ENCODE measurements around the gene ZNF35. TPM values are rescaled to one million over a fixed set of nuclear protein-coding genes. Genes with fewer than 3 reads are reported as not detected.

The ZNF35 gene
- total RNA-seq, 4 donors from 2014 or later, result 8.6 to 19.2 (median 12.5) TPM

DNA sequence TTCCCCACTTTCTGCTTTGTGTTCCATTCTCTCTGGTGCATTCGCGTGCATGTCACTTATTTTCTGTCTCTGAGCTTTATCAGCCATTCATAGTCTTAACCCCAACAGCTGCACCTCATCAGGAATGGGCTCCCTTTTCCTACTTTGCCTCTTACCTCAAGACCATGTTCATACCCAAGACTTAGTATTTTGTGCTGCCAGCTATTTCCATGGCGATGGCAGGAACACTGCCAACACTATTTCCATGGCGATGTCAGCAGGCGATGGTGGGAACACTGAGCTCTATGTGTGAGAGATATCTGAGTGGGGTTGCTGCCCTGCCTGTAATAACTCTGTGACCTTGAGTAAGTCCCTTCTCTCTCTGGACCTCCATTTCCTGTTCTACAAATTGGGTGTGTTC lies 5.5 kb downstream of the ZNF35 start:
- no peaks in the 10 kb centered on the region for H3K27me3 ChIP-seq
- no peak for DNase-seq
- TF ChIP-seq POLR2A (IDR thresholded peaks at IDR 0.05), result no peak
- TF ChIP-seq, protein P1, sequence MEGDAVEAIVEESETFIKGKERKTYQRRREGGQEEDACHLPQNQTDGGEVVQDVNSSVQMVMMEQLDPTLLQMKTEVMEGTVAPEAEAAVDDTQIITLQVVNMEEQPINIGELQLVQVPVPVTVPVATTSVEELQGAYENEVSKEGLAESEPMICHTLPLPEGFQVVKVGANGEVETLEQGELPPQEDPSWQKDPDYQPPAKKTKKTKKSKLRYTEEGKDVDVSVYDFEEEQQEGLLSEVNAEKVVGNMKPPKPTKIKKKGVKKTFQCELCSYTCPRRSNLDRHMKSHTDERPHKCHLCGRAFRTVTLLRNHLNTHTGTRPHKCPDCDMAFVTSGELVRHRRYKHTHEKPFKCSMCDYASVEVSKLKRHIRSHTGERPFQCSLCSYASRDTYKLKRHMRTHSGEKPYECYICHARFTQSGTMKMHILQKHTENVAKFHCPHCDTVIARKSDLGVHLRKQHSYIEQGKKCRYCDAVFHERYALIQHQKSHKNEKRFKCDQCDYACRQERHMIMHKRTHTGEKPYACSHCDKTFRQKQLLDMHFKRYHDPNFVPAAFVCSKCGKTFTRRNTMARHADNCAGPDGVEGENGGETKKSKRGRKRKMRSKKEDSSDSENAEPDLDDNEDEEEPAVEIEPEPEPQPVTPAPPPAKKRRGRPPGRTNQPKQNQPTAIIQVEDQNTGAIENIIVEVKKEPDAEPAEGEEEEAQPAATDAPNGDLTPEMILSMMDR (IDR thresholded peaks at IDR 0.05), result no peak
- intact Hi-C loops (cut with DNase I), result no loop called here
- no peaks in the 10 kb centered on the region for H3K9me3 ChIP-seq
- 99 to 100% methylated on average over 5 of the region's 5 CpGs for WGBS, 2 donors
- peaks cover 3 to 6% of the 10 kb centered on the region in 2 donors for H3K4me1 ChIP-seq
- H3K27ac ChIP-seq, result no peak overlapping the region
- no peak overlapping the region for H3K4me3 ChIP-seq (replicated peaks in 1 of 3)
- H3K36me3 ChIP-seq, result peaks cover 32 to 49% of the 10 kb centered on the region in 2 donors

DNA sequence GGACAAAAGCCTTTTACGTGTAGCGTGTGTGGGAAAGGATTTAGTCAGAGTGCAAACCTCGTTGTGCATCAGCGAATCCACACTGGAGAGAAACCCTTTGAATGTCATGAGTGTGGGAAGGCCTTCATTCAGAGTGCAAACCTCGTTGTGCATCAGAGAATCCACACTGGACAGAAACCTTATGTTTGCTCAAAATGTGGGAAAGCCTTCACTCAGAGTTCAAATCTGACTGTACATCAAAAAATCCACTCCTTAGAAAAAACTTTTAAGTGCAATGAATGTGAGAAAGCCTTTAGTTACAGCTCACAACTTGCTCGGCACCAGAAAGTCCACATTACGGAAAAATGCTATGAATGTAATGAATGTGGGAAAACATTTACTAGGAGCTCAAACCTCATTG lies 10.5 kb downstream of the ZNF35 start:
- Histone ChIP-seq H3K27ac (no peak overlapping the region), H3K36me3 (peaks cover 28 to 39% of the 10 kb centered on the region in 2 donors), H3K4me1 (no peaks in the 10 kb centered on the region), H3K4me3 (replicated peaks in 1 of 3) (no peak overlapping the region), H3K9me3 (no peaks in the 10 kb centered on the region), H3K27me3 (no peaks in the 10 kb centered on the region)
- TF ChIP-seq, protein P1 (IDR thresholded peaks at IDR 0.05), result no peak
- TF ChIP-seq POLR2A (IDR thresholded peaks at IDR 0.05), result no peak
- WGBS, 2 donors, result 94 to 96% methylated on average over 7 of the region's 7 CpGs
- DNase-seq, result no peak
- intact Hi-C loops (cut with DNase I), result no loop called here

DNA sequence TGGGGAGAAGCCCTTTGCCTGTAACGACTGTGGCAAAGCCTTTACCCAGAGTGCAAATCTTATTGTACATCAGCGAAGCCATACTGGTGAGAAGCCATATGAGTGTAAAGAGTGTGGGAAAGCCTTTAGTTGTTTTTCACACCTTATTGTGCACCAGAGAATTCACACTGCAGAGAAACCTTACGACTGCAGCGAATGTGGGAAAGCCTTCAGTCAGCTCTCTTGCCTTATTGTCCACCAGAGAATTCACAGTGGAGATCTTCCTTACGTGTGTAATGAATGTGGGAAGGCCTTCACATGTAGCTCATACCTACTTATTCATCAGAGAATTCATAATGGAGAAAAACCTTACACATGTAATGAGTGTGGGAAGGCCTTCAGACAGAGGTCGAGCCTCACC lies 10.9 kb downstream of the ZNF35 start:
- intact Hi-C loops (cut with DNase I), result no loop called here
- Histone ChIP-seq H3K4me1 (no peaks in the 10 kb centered on the region), H3K27me3 (no peaks in the 10 kb centered on the region), H3K9me3 (no peaks in the 10 kb centered on the region), H3K36me3 (peaks cover 28 to 36% of the 10 kb centered on the region in 2 donors), H3K4me3 (replicated peaks in 1 of 3) (no peak overlapping the region), H3K27ac (no peak overlapping the region)
- WGBS, 2 donors, result 97 to 98% methylated on average over 6 of the region's 6 CpGs
- no peak for TF ChIP-seq POLR2A (IDR thresholded peaks at IDR 0.05)
- TF ChIP-seq, protein P1 (IDR thresholded peaks at IDR 0.05), result no peak
- DNase-seq, result no peak

DNA sequence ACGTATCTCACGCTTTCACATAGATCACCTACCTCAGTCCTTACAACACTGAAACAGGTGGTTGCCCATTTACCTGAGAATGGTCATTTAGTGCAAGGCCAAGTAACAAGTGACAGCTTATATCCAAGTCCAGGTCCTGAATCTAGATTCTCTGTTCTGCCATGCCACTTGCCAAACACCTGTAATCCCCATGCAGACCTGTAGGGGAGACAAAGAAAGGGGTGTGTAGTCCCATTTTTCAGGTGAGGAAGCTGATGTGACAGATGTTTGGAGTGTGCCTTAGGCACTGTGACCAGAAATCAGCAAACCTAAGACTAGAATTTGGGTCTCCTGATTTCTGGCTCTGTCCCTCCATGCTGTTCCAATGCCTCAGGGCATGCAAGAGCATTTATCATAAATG lies 12.7 kb downstream of the ZNF35 start:
- peaks cover 28 to 36% of the 10 kb centered on the region in 2 donors for H3K36me3 ChIP-seq
- H3K27ac ChIP-seq, result no peak overlapping the region
- DNase-seq, result no peak
- no peaks in the 10 kb centered on the region for H3K4me1 ChIP-seq
- H3K4me3 ChIP-seq (replicated peaks in 1 of 3), result no peak overlapping the region
- H3K27me3 ChIP-seq, result no peaks in the 10 kb centered on the region
- no peaks in the 10 kb centered on the region for H3K9me3 ChIP-seq
- no peak for TF ChIP-seq POLR2A (IDR thresholded peaks at IDR 0.05)
- TF ChIP-seq, protein P1 (IDR thresholded peaks at IDR 0.05), result no peak
- WGBS, 2 donors, result 97 to 98% methylated on average over 2 of the region's 2 CpGs
- intact Hi-C loops (cut with DNase I), result no loop called here

DNA sequence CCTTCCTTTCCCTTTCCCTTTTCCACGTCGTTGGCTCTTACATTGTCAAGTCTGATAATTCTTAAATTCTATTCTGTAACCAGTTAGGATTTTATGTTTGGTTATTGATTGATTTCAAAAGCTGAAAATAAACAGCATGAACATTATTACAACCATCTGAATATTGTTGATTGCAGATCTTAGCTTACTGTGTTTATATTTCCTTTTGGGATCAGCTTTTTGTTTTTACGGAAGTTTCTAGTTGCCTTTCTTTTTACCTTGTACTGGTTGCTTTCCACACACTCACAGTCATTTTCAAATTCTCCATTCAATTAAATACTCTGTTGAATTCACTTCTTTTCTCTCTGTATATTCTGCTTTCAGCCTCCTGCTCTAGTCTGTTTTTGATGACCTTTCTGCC lies 16.6 kb downstream of the ZNF35 start:
- 96% methylated on average over 3 of the region's 3 CpGs for WGBS, 2 donors
- no peak for TF ChIP-seq POLR2A (IDR thresholded peaks at IDR 0.05)
- TF ChIP-seq, protein P1 (IDR thresholded peaks at IDR 0.05), result no peak
- Histone ChIP-seq H3K4me3 (replicated peaks in 1 of 3) (no peak overlapping the region), H3K27ac (no peak overlapping the region), H3K36me3 (peaks cover 0 to under 1% of the 10 kb centered on the region in 2 donors), H3K4me1 (no peaks in the 10 kb centered on the region), H3K9me3 (no peaks in the 10 kb centered on the region), H3K27me3 (no peaks in the 10 kb centered on the region)
- intact Hi-C loops (cut with DNase I), result no loop called here
- no peak for DNase-seq
